ENCODE measurements around the gene APLP2.

The APLP2 gene

GRCh38 chr11:130157101-130157500 lies 87.4 kb downstream of the APLP2 start:
- H3K4ac ChIP-seq (ENCODE audit: low read depth in 1 of 2, low read length in 2 of 2), result no peak overlapping the region
- peaks cover 33 to 38% of the 10 kb centered on the region in 2 experiments for H3K27me3 ChIP-seq (ENCODE audit: control insufficient read depth in 1 of 2, insufficient read depth in 1 of 2, low read length in 2 of 2)
- no peak overlapping the region for H2BK120ac ChIP-seq (ENCODE audit: low read depth, low read length)
- H3K4me2 ChIP-seq (ENCODE audit: low read length, poor library complexity, severe bottlenecking), result no peak overlapping the region
- no peak overlapping the region for H3K18ac ChIP-seq (ENCODE audit: low read depth in 1 of 2, low read length in 2 of 2)
- no peak overlapping the region for H3K14ac ChIP-seq (ENCODE audit: low read length in 2 of 2)
- H2BK15ac ChIP-seq (ENCODE audit: low read depth, poor library complexity, severe bottlenecking), result no peak overlapping the region
- no peaks in the 10 kb centered on the region for H3K79me1 ChIP-seq (replicated peaks; ENCODE audit: low read length, poor library complexity, severe bottlenecking)
- no peak overlapping the region for H2BK5ac ChIP-seq (ENCODE audit: low read depth, low read length, poor library complexity, severe bottlenecking)
- no peak overlapping the region for H3K4me3 ChIP-seq (ENCODE audit: insufficient read depth in 1 of 2, low read depth in 1 of 2, low read length in 2 of 2)
- H3K27ac ChIP-seq (ENCODE audit: low read length, poor library complexity, severe bottlenecking), result no peak overlapping the region
- no peak overlapping the region for H2BK12ac ChIP-seq (ENCODE audit: low read length in 2 of 2)
- no peak overlapping the region for H2AK5ac ChIP-seq (ENCODE audit: low read length, severe bottlenecking)
- no peaks in the 10 kb centered on the region for H3K9me3 ChIP-seq (ENCODE audit: control insufficient read depth, low read length)
- no peak overlapping the region for H3K23ac ChIP-seq (ENCODE audit: low read length in 2 of 2)
- no peak overlapping the region for H4K8ac ChIP-seq (ENCODE audit: low read length)
- H2AFZ ChIP-seq (ENCODE audit: low read depth, low read length), result no peak overlapping the region
- H3K9ac ChIP-seq (ENCODE audit: low read length), result no peak overlapping the region
- peaks cover 19% of the 10 kb centered on the region for H3K4me1 ChIP-seq (ENCODE audit: control insufficient read depth, insufficient read depth, low read depth, low read length)
- H3K36me3 ChIP-seq (ENCODE audit: control insufficient read depth in 1 of 2, insufficient read depth in 2 of 2, low read depth in 1 of 2, low read length in 2 of 2), result no peaks in the 10 kb centered on the region
- no peak for DNase-seq
- no peak overlapping the region for H4K91ac ChIP-seq (ENCODE audit: low read length)
- 92% methylated on average over 7 of the region's 8 CpGs for WGBS

GRCh38 chr11:130157840-130158239 lies 88.1 kb downstream of the APLP2 start:
- H3K9ac ChIP-seq (ENCODE audit: low read length), result no peak overlapping the region
- no peaks in the 10 kb centered on the region for H3K36me3 ChIP-seq (ENCODE audit: control insufficient read depth in 1 of 2, insufficient read depth in 2 of 2, low read depth in 1 of 2, low read length in 2 of 2)
- no peak overlapping the region for H4K91ac ChIP-seq (ENCODE audit: low read length)
- no peaks in the 10 kb centered on the region for H3K79me1 ChIP-seq (replicated peaks; ENCODE audit: low read length, poor library complexity, severe bottlenecking)
- no peak overlapping the region for H3K14ac ChIP-seq (ENCODE audit: low read length in 2 of 2)
- no peak overlapping the region for H3K27ac ChIP-seq (ENCODE audit: low read length, poor library complexity, severe bottlenecking)
- WGBS, result 79% methylated on average over 3 of the region's 3 CpGs
- H2BK15ac ChIP-seq (ENCODE audit: low read depth, poor library complexity, severe bottlenecking), result no peak overlapping the region
- H3K4ac ChIP-seq (ENCODE audit: low read depth in 1 of 2, low read length in 2 of 2), result no peak overlapping the region
- H2BK5ac ChIP-seq (ENCODE audit: low read depth, low read length, poor library complexity, severe bottlenecking), result no peak overlapping the region
- H4K8ac ChIP-seq (ENCODE audit: low read length), result no peak overlapping the region
- H3K23ac ChIP-seq (ENCODE audit: low read length in 2 of 2), result no peak overlapping the region
- peaks cover 39 to 43% of the 10 kb centered on the region in 2 experiments for H3K27me3 ChIP-seq (ENCODE audit: control insufficient read depth in 1 of 2, insufficient read depth in 1 of 2, low read length in 2 of 2)
- H2AK5ac ChIP-seq (ENCODE audit: low read length, severe bottlenecking), result no peak overlapping the region
- no peak overlapping the region for H2BK120ac ChIP-seq (ENCODE audit: low read depth, low read length)
- no peak overlapping the region for H3K18ac ChIP-seq (ENCODE audit: low read depth in 1 of 2, low read length in 2 of 2)
- no peak overlapping the region for H2BK12ac ChIP-seq (ENCODE audit: low read length in 2 of 2)
- H3K4me1 ChIP-seq (ENCODE audit: control insufficient read depth, insufficient read depth, low read depth, low read length), result peaks cover 22% of the 10 kb centered on the region
- no peak overlapping the region for H3K4me3 ChIP-seq (ENCODE audit: insufficient read depth in 1 of 2, low read depth in 1 of 2, low read length in 2 of 2)
- H3K9me3 ChIP-seq (ENCODE audit: control insufficient read depth, low read length), result no peaks in the 10 kb centered on the region
- no peak overlapping the region for H2AFZ ChIP-seq (ENCODE audit: low read depth, low read length)
- H3K4me2 ChIP-seq (ENCODE audit: low read length, poor library complexity, severe bottlenecking), result no peak overlapping the region
- no peak for DNase-seq

- Histone ChIP-seq H2BK120ac (ENCODE audit: low read depth, low read length) (no peak overlapping the region), H3K14ac (ENCODE audit: low read length in 2 of 2) (no peak overlapping the region), H3K4me2 (ENCODE audit: low read length, poor library complexity, severe bottlenecking) (no peak overlapping the region), H3K4me3 (ENCODE audit: insufficient read depth in 1 of 2, low read depth in 1 of 2, low read length in 2 of 2) (no peak overlapping the region), H4K8ac (ENCODE audit: low read length) (no peak overlapping the region), H3K23ac (ENCODE audit: low read length in 2 of 2) (no peak overlapping the region), H2AK5ac (ENCODE audit: low read length, severe bottlenecking) (no peak overlapping the region), H3K9me3 (ENCODE audit: control insufficient read depth, low read length) (no peaks in the 10 kb centered on the region), H3K79me1 (replicated peaks; ENCODE audit: low read length, poor library complexity, severe bottlenecking) (no peaks in the 10 kb centered on the region), H3K18ac (ENCODE audit: low read depth in 1 of 2, low read length in 2 of 2) (no peak overlapping the region), H3K36me3 (ENCODE audit: control insufficient read depth in 1 of 2, insufficient read depth in 2 of 2, low read depth in 1 of 2, low read length in 2 of 2) (no peaks in the 10 kb centered on the region), H3K9ac (ENCODE audit: low read length) (no peak overlapping the region), H4K91ac (ENCODE audit: low read length) (no peak overlapping the region), H3K4me1 (ENCODE audit: control insufficient read depth, insufficient read depth, low read depth, low read length) (peaks cover 24% of the 10 kb centered on the region), H2BK15ac (ENCODE audit: low read depth, poor library complexity, severe bottlenecking) (no peak overlapping the region), H2BK12ac (ENCODE audit: low read length in 2 of 2) (no peak overlapping the region), H2BK5ac (ENCODE audit: low read depth, low read length, poor library complexity, severe bottlenecking) (no peak overlapping the region), H3K27me3 (ENCODE audit: control insufficient read depth in 1 of 2, insufficient read depth in 1 of 2, low read length in 2 of 2) (peaks cover 45 to 50% of the 10 kb centered on the region in 2 experiments), H3K4ac (ENCODE audit: low read depth in 1 of 2, low read length in 2 of 2) (no peak overlapping the region), H2AFZ (ENCODE audit: low read depth, low read length) (no peak overlapping the region), H3K27ac (ENCODE audit: low read length, poor library complexity, severe bottlenecking) (no peak overlapping the region)
- DNase-seq, result no peak
- WGBS, result 80% methylated on average over 14 of the region's 14 CpGs
Measured at GRCh38 chr11:130159139-130159538, 89.4 kb downstream of the APLP2 start.

- Histone ChIP-seq H3K4ac (ENCODE audit: low read depth in 1 of 2, low read length in 2 of 2) (no peak within 1 kb of the TSS), H2BK15ac (ENCODE audit: low read depth, poor library complexity, severe bottlenecking) (no peak within 1 kb of the TSS), H3K23ac (ENCODE audit: low read length in 2 of 2) (no peak within 1 kb of the TSS), H3K9me3 (ENCODE audit: control insufficient read depth, low read length) (no peaks in the 10 kb centered on the region), H4K91ac (ENCODE audit: low read length) (no peak within 1 kb of the TSS), H2BK12ac (ENCODE audit: low read length in 2 of 2) (no peak within 1 kb of the TSS), H3K4me2 (ENCODE audit: low read length, poor library complexity, severe bottlenecking) (peak within 1 kb of the TSS; percentile 76), H3K14ac (ENCODE audit: low read length in 2 of 2) (no peak within 1 kb of the TSS), H2AK5ac (ENCODE audit: low read length, severe bottlenecking) (no peak within 1 kb of the TSS), H2AFZ (ENCODE audit: low read depth, low read length) (no peak within 1 kb of the TSS), H3K4me1 (ENCODE audit: control insufficient read depth, insufficient read depth, low read depth, low read length) (peaks cover 24% of the 10 kb centered on the region), H3K79me1 (replicated peaks; ENCODE audit: low read length, poor library complexity, severe bottlenecking) (no peaks in the 10 kb centered on the region), H3K4me3 (ENCODE audit: insufficient read depth in 1 of 2, low read depth in 1 of 2, low read length in 2 of 2) (peak within 1 kb of the TSS in 1 of 2 experiments; percentile 14), H2BK5ac (ENCODE audit: low read depth, low read length, poor library complexity, severe bottlenecking) (no peak within 1 kb of the TSS), H3K9ac (ENCODE audit: low read length) (no peak within 1 kb of the TSS), H3K27me3 (ENCODE audit: control insufficient read depth in 1 of 2, insufficient read depth in 1 of 2, low read length in 2 of 2) (peaks cover 45 to 50% of the 10 kb centered on the region in 2 experiments), H4K8ac (ENCODE audit: low read length) (no peak within 1 kb of the TSS), H3K36me3 (ENCODE audit: control insufficient read depth in 1 of 2, insufficient read depth in 2 of 2, low read depth in 1 of 2, low read length in 2 of 2) (no peaks in the 10 kb centered on the region), H3K27ac (ENCODE audit: low read length, poor library complexity, severe bottlenecking) (no peak within 1 kb of the TSS), H3K18ac (ENCODE audit: low read depth in 1 of 2, low read length in 2 of 2) (no peak within 1 kb of the TSS), H2BK120ac (ENCODE audit: low read depth, low read length) (no peak within 1 kb of the TSS)
- no peak for DNase-seq
- WGBS, result 4% methylated on average over 71 of the region's 89 CpGs
Measured at GRCh38 chr11:130159657-130160497, 90.2 kb downstream of the APLP2 start, which contains the start of gene ST14. Gene ST14, plus strand, starts transcription at chr11:130159782. Its CDS starts 198 bp downstream, at chr11:130159980.
